NOMO-1 treated with DMSO at 0.1 percent for 48 hours (cell line): Measurements from ENCODE around the gene DNAJA4.

ENCODE experiments used
- DNase-seq: peaks from one replicate; lab custom pipeline; 2025; ENCODE audit not compliant: unreplicated experiment; lab: John Stamatoyannopoulos, UW

Gene DNAJA4

DNA sequence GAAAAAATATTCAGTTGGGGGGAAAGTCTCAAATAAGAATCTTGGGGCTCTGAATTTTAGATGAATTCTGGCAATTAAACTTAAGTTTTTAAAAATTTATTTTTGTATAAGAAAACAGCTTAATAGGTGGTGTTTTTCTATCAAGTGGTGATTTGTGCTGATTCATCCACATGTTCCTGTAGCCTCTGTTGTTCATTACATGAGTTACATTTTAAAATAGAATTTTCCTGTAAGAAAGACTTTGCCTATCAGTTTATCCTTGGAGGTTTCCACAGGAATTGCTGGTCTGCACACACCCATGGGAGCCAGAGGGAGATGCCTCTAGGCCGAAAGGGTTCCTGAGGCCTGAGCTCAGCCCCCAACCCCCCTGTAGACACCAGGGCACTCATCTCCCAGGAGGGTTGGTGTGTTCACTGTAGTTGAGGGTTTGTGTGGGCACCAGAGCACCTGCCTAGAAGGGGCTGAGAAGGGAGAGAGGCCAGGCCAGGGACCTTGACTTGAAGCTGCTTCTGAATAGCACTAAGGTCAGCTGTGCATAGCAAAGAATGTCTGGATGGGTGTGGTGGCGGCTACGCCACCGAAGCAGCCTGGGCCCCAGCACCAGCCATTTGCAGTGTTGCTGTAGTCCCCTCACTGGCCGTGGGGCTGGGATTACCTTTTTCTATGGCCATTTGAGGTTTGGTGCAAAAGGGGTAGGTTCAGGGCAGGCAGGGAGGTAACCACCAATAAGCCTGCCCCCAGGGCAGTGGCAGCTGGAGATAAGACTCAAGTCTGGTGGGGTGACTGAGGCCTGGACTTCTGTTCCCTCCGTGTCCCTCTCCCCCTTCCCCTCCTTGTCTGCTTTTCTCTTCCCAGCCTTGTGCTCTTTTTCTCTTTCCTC lies 11.9 kb downstream of the DNAJA4 start:
- DNase-seq, result no peak

DNA sequence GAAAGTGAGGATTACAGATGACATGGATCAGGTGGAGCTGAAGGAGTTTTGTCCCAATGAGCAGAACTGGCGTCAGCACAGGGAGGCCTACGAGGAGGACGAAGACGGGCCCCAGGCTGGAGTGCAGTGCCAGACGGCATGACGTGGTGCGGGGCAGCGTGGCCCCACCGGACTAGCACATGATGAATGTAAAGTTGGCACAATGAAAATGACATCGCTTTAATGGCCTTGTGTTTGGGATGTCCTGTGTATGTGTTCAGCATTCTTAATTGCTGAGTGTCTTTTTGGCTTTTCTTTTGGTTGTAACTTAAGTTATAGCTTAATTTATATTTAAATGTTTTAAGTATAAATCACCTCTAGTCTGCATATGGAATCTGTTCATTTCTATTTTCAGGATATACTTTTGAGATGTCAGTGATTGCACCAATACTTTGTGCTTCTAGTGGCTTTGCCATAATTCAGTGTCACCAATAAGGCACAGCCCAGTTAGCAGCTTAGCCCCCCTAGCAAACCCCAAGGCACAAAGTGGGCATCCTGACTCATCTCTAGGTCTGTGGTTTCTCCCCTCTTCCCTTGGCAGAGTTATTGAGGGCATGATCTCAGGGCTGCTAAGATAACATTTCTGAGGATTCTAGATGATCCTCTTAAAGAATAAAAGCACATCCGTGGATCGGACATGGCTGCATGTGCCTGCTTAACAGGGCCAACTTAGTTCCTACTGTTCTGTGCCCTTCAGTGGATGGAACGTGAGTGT lies 16.1 kb downstream of the DNAJA4 start:
- no peak for DNase-seq

DNA sequence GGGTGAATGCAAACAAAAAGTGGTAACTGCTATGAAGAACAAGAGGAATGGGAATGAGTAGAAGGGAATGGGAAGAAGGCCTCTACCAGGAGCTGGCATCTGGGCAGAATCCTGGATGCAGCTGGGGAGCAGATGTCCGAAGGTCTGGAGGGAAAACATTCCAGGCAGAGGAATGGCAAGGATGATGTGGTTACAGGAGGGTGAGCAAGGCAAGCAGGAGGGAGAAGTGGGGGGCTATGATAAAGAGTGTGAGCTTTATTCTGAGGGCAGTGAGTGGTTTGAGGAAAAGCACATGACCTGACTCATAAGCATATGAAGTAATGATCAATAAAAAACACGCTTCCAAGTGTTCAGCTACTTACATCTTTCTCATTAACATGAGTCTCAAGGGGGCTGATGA lies 18.0 kb downstream of the DNAJA4 start:
- no peak for DNase-seq

GRCh38 chr15:78284758-78285157 lies 20.4 kb downstream of the DNAJA4 start:
- DNase-seq, result no peak

- DNase-seq, result no peak
Observed at GRCh38 chr15:78290222-78290621, 25.9 kb downstream of the DNAJA4 start.

DNA sequence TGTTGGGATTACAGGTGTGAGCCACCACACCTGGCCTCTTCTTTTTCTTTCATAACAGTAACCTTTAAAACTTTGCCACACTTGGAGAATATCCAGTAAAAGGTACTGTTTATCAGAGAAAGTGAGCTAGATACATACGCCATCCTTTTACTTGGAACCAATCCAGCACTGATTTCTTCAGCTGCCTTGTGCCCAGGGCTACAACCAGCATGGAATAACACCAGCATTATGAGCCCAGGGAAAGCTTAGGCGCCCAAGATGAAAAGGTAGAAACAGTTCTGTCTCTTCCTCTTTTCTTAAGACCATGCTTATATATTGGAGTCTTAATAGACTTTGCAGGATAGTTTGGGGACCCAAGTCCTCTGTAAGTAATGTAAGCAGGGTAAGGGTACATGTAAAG lies 26.7 kb downstream of the DNAJA4 start:
- no peak for DNase-seq

- no peak for DNase-seq
Observed at GRCh38 chr15:78291698-78292097, 27.3 kb downstream of the DNAJA4 start.

DNA sequence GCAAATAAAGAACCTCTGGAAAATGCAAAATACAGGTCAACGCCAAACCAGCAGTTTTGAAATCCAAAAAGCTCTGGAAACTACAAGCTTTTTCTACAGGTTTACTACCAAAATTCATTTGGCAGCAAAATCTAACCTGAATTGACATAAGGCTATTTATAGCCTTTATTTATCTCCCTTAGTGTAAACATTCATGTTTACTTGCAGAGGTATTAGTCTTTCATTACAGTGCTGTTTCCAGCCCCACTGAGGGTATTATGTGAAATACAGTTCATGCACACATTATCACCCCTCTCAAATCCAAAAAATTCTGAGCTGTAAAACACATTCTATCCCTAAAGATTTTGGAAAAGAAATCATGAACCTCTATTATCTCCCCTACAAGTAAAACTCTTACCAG lies 27.9 kb downstream of the DNAJA4 start:
- no peak for DNase-seq

- peak; percentile 95 for DNase-seq
Observed at GRCh38 chr15:78299101-78299930, 35.0 kb downstream of the DNAJA4 start, which contains the start of gene SKIC8. SKIC8 (minus strand) TSS chr15:78299609; CDS start chr15:78295686, 3,923 bp downstream.

DNA sequence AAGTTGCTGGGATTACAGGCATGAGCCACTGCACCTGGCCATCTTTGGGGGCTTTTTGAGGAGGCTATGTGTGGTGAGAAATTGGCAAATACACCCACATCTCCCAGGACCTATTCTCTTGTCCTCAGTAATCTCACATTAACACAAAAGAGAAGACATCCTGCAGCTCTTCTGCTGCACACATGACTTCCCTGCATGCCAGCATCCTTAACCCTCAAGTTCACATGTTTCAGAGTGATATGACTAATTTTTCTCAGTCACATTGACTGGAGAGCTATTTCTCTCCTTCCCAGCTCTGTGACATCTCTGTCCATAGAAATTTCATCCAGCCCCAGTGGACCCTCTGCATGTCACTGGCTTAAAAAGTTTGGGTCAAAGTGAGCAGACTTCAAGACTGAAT lies 37.0 kb downstream of the DNAJA4 start:
- no peak for DNase-seq

GRCh38 chr15:78301828-78302227 lies 37.5 kb downstream of the DNAJA4 start:
- DNase-seq, result peak; percentile 92

- peak; percentile 86 for DNase-seq
Observed at GRCh38 chr15:78302579-78303312, 38.4 kb downstream of the DNAJA4 start.

DNA sequence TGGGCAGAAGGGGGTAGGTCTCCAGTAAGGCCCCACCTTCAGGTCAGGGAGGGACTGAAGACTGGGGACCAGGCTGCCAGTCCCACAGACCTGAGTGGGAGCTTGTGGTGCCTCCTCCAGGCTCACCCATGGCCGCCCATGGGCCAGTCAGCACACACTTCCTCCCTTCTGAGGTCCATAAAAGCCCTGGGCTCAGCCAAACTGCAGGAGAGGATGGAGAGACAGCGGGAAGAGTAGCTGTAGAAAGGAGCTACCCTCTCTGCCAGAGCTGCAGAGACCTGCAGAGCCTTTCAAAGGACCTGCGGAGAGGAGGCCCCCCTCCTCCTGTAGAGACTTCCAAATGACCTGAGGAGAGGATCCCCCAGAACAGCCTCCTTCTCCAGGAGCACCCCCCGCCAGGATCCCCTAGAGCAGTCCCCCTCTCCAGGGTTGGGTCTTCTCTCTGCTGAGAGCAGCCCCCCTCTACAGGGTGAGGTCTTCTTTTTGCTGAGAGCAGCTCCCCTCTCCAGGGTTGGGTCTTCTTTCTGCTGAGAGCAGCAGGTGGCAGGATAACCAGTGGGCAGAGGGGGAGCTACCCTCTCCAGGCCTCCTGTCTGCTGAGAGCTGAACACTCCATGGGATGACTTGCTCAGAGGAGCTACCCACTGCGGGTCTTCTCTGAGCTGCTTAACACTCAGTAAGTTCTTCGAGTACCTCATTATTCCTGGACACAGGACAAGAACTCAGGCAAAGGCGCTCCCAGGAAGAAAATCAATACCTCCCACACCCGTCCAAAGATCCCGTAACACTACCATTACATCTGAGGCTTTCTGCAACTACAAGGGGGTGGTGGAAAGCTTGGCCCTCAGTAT lies 40.1 kb downstream of the DNAJA4 start:
- no peak for DNase-seq

- no peak for DNase-seq
Observed at GRCh38 chr15:78306176-78306774, 41.9 kb downstream of the DNAJA4 start.

DNA sequence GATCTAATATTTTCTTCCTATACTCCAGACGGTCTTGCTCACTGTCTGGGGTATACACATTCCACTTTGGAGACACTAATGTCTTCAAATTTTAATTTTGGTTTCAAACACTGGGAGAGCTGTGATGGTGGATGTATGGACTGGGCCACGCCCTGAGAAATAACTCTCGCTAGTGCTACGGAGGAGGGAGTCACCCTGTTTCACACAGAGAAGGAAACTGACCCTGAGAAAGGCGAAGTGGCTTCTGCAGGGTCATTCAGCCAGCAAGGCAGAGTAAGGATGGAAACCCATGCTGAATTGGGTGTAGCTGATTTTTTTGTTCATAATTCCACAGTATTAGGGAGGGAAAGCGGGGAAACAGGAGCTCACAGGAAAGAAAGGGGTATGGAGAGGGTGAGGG lies 43.6 kb downstream of the DNAJA4 start:
- DNase-seq, result no peak

DNA sequence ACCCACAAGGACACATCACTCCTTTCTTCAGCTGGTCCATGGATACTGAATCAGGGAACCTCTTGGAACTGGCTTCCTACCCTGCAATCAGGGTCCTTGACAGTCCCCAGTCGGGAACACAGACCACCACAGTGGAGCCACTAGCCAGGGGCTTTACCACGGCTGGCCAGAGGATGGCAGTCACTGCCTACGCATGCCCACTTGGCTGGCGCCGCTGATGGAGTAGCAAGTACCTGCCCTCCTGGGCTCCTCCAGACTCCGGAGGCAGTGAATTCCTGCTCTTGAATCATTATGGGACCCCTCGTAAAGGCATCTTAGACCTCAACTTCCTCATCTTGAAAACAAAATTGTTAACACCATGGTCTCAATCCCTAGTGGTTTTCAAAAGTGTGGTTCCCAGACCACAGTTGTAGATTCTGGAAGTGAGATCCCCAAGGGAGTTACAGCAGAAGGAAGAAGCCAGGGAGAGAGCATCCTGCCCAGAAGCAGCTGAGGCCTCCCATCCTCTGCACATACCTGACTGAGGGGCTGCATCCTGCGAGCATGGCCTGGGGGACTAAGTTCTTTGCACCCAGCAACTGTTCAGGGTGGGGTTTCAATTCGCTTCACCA lies 44.2 kb downstream of the DNAJA4 start:
- peak; percentile 55 for DNase-seq

DNA sequence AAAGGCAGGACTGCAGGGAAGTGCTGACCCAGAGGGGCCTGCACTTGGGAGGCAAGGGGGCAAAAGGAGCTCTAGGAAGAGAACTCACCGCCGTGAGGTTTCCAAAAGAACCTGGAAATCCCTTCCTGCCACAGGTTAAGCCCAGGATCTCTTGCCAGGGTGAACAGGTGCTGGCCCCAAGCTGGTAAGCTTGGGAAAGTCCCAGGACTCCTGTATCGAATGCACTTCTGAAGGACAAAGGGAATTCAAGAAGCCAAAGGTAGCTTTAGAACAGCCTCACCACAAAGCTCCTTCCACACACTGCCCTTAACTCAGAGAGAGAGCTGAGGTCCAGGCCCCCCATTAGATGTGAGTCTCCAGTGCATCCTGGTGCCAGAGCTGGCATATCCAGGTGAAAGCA lies 46.9 kb downstream of the DNAJA4 start:
- no peak for DNase-seq

GRCh38 chr15:78312536-78312935 lies 48.2 kb downstream of the DNAJA4 start:
- DNase-seq, result no peak

DNA sequence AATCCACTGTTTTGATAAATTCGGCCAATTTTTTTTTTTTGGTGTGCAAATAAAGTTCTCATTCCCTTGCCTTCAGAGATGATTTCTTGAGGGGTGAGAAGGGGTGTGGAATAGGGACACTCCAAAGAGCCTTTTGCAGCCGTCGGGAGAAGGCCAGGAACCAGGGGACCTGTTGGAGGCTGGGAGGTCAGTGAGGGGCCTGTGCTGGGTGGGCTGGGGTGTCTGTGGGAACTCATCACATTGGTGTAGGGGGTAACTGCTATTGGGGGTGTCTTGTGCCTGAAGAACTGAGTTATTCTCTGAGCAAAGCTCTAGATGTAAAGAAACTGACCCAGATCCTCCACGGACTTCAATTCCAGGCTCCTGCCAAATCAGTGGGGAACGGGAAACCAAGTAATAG lies 48.6 kb downstream of the DNAJA4 start:
- no peak for DNase-seq
